HG03060 (cell line): Measurements from ENCODE around the gene GNB1L.

ENCODE experiments used
- ATAC-seq: cut with Tn5 transposase; IDR thresholded peaks from one replicate; pipeline ENCODE4 v1.9.1; 2021; ENCODE audit warnings: low read depth, moderate number of reproducible peaks; ENCODE audit not compliant: unreplicated experiment

The GNB1L gene

GRCh38 chr22:19765477-19766239 lies 89.0 kb downstream of the GNB1L start:
- ATAC-seq: no peak

- ATAC-seq: no peak
Measured at GRCh38 chr22:19764636-19765476, 89.8 kb downstream of the GNB1L start.

GRCh38 chr22:19764299-19764593 lies 90.4 kb downstream of the GNB1L start:
- ATAC-seq: no peak

GRCh38 chr22:19763458-19764298 lies 91.0 kb downstream of the GNB1L start:
- no peak for ATAC-seq

GRCh38 chr22:19762568-19763457 lies 91.9 kb downstream of the GNB1L start:
- no peak for ATAC-seq

- ATAC-seq: no peak
Measured at GRCh38 chr22:19761725-19762567, 92.7 kb downstream of the GNB1L start.

GRCh38 chr22:19760951-19761724 lies 93.5 kb downstream of the GNB1L start:
- ATAC-seq: no peak

GRCh38 chr22:19760058-19760950 lies 94.4 kb downstream of the GNB1L start, which contains the start of gene TBX1:
Gene TBX1, plus strand, starts transcription at chr22:19760778. Its CDS starts 66 bp downstream, at chr22:19760844.
- ATAC-seq: no peak

GRCh38 chr22:19759427-19760057 lies 95.1 kb downstream of the GNB1L start:
- ATAC-seq: no peak

GRCh38 chr22:19758896-19759426 lies 95.7 kb downstream of the GNB1L start:
- ATAC-seq: no peak

- ATAC-seq: no peak
Measured at GRCh38 chr22:19757985-19758895, 96.4 kb downstream of the GNB1L start.

- no peak for ATAC-seq
Measured at GRCh38 chr22:19757140-19757984, 97.3 kb downstream of the GNB1L start.

GRCh38 chr22:19756288-19757128 lies 98.2 kb downstream of the GNB1L start:
- ATAC-seq: no peak
